22Rv1 (cell line): ENCODE results near the gene ZNF319.

Source experiments
- H3K27ac ChIP-seq: fragments of 450-650 bp; 2 replicates; pipeline ENCODE4 v1.5.1; 2017
- CTCF ChIP-seq: fragments of 450-650 bp; IDR thresholded peaks from 2 replicates; pipeline ENCODE4 v1.5.1; 2017; ENCODE audit warnings: mild to moderate bottlenecking
- ZFX ChIP-seq: fragments of 450-650 bp; IDR thresholded peaks from 2 replicates; pipeline ENCODE4 v1.6.1; 2017; ENCODE audit warnings: antibody characterized with exemption, borderline replicate concordance

ZNF319 gene

GRCh38 chr16:58024486-58025350 lies 24.2 kb upstream of the ZNF319 start:
- H3K27ac ChIP-seq, result peak overlapping the region; percentile 88
- TF ChIP-seq ZFX, result no peak
- no peak for TF ChIP-seq CTCF

DNA sequence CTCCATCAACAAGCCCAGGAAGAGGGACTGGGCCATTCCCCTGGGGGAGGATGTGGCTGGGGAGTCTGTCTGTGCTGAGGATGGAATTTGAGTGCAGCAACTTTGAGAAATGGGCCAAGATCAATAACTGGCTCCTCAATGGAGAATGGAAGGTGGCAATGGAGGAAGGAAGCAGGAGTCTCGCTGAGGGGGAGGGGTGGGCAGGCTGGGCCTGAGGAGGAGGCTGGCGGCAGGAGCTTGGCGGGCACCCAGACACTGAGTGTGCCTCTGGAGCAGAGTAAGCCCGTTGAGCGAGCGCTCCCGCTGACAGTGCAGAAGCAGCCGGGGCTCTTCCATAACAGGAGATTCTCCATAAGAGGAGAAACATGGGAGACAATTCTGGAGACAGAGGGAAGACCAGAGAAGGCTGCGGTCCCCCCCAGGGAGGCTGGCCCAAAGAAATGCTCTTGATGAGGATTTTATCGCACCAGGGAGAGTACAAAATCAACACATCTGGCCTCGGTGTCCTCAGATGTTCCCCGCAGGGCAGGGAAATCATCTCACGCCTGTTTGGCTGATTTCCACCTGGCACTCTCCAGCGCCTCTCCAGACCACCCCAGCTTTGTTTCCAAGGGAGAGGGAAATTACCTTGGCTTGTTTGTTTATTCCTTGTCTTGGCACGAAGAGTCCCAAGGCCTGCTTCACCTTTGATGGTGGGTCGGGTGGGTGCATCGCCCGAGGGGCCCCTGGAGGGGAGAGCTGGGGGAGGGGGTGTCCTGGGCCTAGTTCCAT lies 22.3 kb upstream of the ZNF319 start:
- H3K27ac ChIP-seq, result peak overlapping the region; percentile 40
- TF ChIP-seq CTCF, result no peak
- TF ChIP-seq ZFX, result no peak

DNA sequence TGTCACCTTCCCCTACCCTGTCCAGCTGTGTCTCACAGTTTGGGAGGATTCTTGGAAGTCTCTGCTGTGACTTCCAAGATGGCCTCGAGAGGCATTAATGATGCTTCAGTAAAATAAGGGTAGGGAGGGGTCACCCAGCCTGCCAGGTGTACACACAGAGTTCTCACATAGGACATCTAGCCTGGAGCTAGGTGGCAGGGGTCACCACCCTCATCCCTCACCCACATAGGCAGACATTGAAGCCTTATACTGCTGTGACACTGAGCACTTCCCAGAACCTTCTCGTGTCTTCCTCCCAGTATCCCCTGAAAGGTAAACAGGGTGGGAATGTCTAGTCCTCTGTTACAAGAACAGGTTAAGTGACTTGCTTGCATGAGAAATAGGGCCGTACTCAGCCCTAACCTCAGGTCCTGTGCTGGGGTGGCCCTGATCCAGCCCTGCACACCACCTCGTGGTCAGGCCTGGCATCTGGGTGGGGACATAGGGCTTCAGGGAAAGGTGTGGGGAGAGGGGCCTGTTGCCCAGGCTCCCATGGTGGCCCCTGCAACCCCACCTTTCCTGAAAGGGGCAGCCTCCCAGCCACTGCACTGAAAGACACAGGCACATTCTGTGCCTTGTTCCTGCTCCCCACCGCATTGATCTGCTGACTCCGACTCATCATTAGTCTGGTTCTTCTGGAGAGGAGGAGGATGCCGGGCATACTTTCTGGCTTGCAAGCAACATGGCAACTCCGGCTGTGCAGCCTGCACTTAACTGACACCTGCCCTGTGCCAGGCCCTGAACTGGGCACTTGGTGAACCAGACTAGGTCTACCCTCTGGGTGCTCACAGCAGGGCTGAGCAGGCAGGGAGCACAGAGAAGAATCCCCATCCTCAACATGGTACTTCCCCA lies 21.4 kb upstream of the ZNF319 start:
- H3K27ac ChIP-seq, result peak overlapping the region; percentile 40
- TF ChIP-seq ZFX (no peak), CTCF (no peak)

GRCh38 chr16:58020628-58021521 lies 20.4 kb upstream of the ZNF319 start:
- no peak overlapping the region for H3K27ac ChIP-seq

GRCh38 chr16:58019866-58020538 lies 19.5 kb upstream of the ZNF319 start:
- H3K27ac ChIP-seq, result no peak overlapping the region
- no peak for TF ChIP-seq ZFX
- no peak for TF ChIP-seq CTCF

More at GRCh38 chr16:58020628-58021521, 20.4 kb upstream of the ZNF319 start:
- TF ChIP-seq ZFX (no peak), CTCF (peak; percentile 88)

DNA sequence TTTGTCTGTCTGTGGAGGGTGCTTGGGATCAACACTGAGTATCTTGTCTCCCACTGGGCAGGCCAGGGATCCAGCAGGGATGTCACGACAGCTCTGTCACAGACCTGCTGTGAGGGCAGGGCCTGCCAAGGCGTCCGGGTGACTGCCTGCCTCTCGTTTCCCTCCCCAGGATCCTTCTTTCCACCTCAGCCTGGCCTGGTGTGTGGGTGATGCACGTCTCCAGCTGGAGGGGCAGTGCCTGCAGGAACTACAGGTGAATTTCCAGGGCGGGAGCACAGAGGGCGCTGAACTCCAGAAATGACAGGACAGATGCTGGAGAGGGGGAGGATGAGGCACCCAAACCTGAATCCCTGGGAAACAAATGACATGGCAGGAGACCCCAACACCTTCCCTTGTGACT lies 18.3 kb upstream of the ZNF319 start:
- no peak for TF ChIP-seq ZFX
- TF ChIP-seq CTCF, result no peak; the same call in 1 of the 2 replicates
- no peak overlapping the region for H3K27ac ChIP-seq
